ENCODE measurements around the gene NTPCR.
"Not testable (repeated sequence)": the region's sequence is repeated elsewhere in the genome, so short reads cannot be mapped to it uniquely, and the experiment has no call there.

NTPCR gene

GRCh38 chr1:232950197-232951176 lies at the start of gene NTPCR:
Gene NTPCR, plus strand, starts transcription at chr1:232950611. Its CDS starts 100 bp downstream, at chr1:232950711.
- Mint-ChIP-seq H3K4me1 (ENCODE audit: low read depth) (peaks cover 35% of the 10 kb centered on the region), H3K9me3 (no peaks in the 10 kb centered on the region), H3K27me3 (no peaks in the 10 kb centered on the region), H3K4me3 (peak within 1 kb of the TSS; percentile 93), H3K36me3 (ENCODE audit: low read depth) (peaks cover 23% of the 10 kb centered on the region), H3K27ac (peak within 1 kb of the TSS; percentile 95)
- peak; percentile 98 for DNase-seq

DNA sequence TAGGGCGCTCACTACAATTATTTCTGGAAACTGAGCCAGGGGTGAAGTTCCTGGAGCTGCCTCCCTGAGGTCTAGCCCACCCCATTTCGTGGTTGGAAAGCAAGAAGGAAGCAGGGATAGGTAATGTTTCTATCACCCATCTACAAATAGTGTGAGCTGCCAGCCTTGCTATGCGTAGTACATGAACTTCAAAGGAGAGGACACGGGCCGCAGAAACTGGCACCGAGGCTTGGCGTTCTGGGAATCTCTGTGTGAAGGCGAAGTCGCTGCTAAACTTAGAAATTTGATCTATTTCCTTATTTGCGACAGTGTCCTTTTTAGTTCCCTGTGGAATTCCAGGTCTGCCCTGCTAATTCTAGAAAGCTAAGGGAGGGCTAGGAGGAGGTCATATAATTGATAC lies 49.6 kb upstream of the NTPCR start:
- Mint-ChIP-seq H3K4me1 (ENCODE audit: low read depth) (peaks cover 19% of the 10 kb centered on the region), H3K4me3 (no peak overlapping the region), H3K27ac (no peak overlapping the region), H3K36me3 (ENCODE audit: low read depth) (no peaks in the 10 kb centered on the region), H3K27me3 (no peaks in the 10 kb centered on the region), H3K9me3 (no peaks in the 10 kb centered on the region)
- DNase-seq, result no peak

GRCh38 chr1:232901255-232901654 lies 49.2 kb upstream of the NTPCR start:
- H3K27me3 Mint-ChIP-seq, result no peaks in the 10 kb centered on the region
- H3K36me3 Mint-ChIP-seq (ENCODE audit: low read depth), result no peaks in the 10 kb centered on the region
- no peak overlapping the region for H3K27ac Mint-ChIP-seq
- no peaks in the 10 kb centered on the region for H3K9me3 Mint-ChIP-seq
- H3K4me1 Mint-ChIP-seq (ENCODE audit: low read depth), result peaks cover 22% of the 10 kb centered on the region
- H3K4me3 Mint-ChIP-seq, result no peak overlapping the region
- no peak for DNase-seq

- Mint-ChIP-seq H3K36me3 (ENCODE audit: low read depth) (no peaks in the 10 kb centered on the region), H3K4me3 (no peak overlapping the region), H3K27me3 (peaks cover 4% of the 10 kb centered on the region), H3K27ac (no peak overlapping the region), H3K9me3 (no peaks in the 10 kb centered on the region), H3K4me1 (ENCODE audit: low read depth) (peaks cover 25% of the 10 kb centered on the region)
- no peak for DNase-seq
Measured at GRCh38 chr1:232902774-232903350, 47.5 kb upstream of the NTPCR start.

GRCh38 chr1:232904131-232904530 lies 46.3 kb upstream of the NTPCR start:
- no peaks in the 10 kb centered on the region for H3K36me3 Mint-ChIP-seq (ENCODE audit: low read depth)
- no peaks in the 10 kb centered on the region for H3K9me3 Mint-ChIP-seq
- peaks cover 4% of the 10 kb centered on the region for H3K27me3 Mint-ChIP-seq
- DNase-seq, result no peak
- no peak overlapping the region for H3K27ac Mint-ChIP-seq
- peaks cover 25% of the 10 kb centered on the region for H3K4me1 Mint-ChIP-seq (ENCODE audit: low read depth)
- H3K4me3 Mint-ChIP-seq, result no peak overlapping the region

DNA sequence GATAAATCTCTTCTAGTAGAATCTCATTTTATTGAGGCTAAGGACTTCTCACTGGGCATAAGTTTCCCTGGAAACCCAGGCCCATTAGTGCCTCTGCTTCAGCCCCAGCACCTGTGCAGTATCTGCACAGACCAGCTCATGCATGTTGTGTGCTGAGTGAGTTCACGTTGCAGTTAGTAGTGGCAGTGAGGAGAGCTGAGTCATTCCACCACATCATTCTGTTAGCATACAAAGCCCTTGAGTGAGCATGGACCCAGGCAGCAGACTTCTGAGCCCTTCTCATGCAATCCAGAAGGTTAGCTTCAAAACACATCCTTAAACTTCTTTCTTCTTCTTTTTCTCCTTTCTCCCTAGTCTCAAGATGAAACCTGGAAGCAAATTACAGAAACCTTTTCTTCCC lies 45.8 kb upstream of the NTPCR start:
- Mint-ChIP-seq H3K27me3 (peaks cover 4% of the 10 kb centered on the region), H3K36me3 (ENCODE audit: low read depth) (no peaks in the 10 kb centered on the region), H3K4me1 (ENCODE audit: low read depth) (peaks cover 28% of the 10 kb centered on the region), H3K9me3 (no peaks in the 10 kb centered on the region), H3K4me3 (no peak overlapping the region), H3K27ac (no peak overlapping the region)
- no peak for DNase-seq

DNA sequence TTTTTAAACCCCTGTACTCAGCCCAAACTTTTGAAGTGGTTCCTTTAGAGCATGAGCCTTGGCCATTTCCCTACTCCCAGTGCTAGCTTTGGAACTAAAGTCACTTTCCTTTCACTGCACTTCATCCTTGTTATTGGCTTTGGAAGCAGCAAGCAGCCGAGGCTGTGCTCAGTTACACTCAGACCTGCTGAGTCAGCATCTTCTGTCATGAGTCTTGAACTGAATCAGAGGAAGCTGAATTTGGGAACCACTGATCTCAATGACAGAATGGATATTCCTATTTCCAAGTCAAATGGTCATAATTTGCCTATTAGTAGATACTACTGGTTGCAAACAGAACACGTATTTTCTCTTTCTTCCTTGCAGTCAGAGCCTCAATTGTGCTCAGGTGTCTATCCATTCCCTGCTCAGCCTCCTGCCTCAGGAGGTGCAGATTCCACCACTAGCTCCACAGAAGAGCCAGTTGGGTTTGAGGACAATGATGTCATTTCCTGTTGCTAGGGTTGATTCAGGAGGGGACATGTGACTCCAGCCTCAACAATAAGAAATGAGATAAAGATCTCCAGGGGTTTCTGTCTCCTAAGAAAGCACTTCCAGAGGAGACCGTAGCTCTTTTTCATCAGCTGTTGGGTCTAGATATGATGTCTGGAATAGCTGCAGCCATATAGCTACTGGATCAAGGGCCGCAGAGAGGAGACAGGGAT lies 44.9 kb upstream of the NTPCR start:
- Mint-ChIP-seq H3K9me3 (no peaks in the 10 kb centered on the region), H3K4me1 (ENCODE audit: low read depth) (peaks cover 38% of the 10 kb centered on the region)

DNA sequence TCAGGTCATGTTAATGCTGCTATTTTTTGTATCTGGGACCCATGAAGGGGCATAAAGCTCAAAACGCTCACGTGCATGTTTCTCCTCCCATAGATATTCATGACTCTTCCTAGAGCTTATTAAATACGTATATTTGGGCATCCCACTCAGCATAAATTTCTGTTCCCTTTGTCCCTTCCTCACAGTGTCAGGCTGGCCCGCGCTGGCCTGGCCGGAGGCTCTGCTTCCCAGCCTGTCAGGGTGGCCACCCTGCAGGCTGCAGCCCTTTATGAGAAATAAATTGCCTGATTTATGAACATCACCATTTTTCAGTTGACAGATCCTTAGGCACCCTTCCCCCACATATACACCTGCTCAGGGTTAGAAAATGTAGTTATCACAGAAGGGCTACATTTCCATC lies 44.0 kb upstream of the NTPCR start:
- H3K27me3 Mint-ChIP-seq, result peaks cover 4% of the 10 kb centered on the region
- no peak for DNase-seq
- no peaks in the 10 kb centered on the region for H3K36me3 Mint-ChIP-seq (ENCODE audit: low read depth)
- peaks cover 39% of the 10 kb centered on the region for H3K4me1 Mint-ChIP-seq (ENCODE audit: low read depth)
- no peak overlapping the region for H3K4me3 Mint-ChIP-seq
- H3K9me3 Mint-ChIP-seq, result no peaks in the 10 kb centered on the region
- H3K27ac Mint-ChIP-seq, result no peak overlapping the region

More for the DNA sequence above, 44.9 kb upstream of the NTPCR start:
- Mint-ChIP-seq H3K27ac (no peak overlapping the region), H3K27me3 (peaks cover 4% of the 10 kb centered on the region), H3K36me3 (ENCODE audit: low read depth) (no peaks in the 10 kb centered on the region), H3K4me3 (no peak overlapping the region)
- DNase-seq, result no peak

DNA sequence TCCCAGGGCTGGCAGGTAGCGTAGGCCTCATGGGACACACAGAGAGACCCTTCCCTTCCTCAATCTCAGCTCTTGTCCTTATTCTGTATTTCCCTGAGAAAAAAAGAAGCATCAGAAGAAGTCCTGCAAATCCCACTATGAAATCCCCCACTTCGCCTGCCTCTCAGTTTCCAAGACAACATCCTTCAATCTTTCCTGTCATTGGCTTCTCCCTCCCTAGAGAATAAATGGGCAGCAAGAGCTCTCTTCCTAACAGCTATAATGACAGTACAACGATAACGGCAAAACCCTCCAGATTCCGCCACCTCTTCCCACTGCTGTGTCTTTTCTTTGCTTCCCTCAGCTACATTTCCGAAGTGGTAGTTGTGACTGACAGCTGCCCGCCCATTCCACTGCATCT lies 41.6 kb upstream of the NTPCR start:
- peaks cover 39% of the 10 kb centered on the region for H3K4me1 Mint-ChIP-seq (ENCODE audit: low read depth)
- no peak overlapping the region for H3K4me3 Mint-ChIP-seq
- H3K9me3 Mint-ChIP-seq, result no peaks in the 10 kb centered on the region
- H3K27me3 Mint-ChIP-seq, result peaks cover 4% of the 10 kb centered on the region
- no peaks in the 10 kb centered on the region for H3K36me3 Mint-ChIP-seq (ENCODE audit: low read depth)
- no peak overlapping the region for H3K27ac Mint-ChIP-seq
- DNase-seq, result no peak

DNA sequence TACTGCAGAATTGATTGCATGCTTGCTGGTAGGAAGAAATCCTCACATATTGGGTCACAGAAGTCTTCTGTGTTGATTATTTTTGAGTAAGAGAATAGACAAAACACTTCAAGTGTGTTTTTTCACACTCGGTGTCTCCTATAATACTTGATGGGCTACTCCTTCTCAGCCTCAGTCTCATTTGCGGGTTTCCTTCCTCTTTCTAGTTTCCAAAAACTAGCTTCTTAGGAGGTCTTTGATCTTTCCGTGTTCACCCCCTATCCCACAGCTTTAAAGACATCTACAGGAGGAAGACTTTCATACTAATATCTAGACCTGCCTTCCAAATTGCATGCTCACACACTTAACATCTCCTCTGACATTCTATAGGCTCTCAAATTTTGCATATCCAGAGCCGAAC lies 40.7 kb upstream of the NTPCR start:
- no peak overlapping the region for H3K4me3 Mint-ChIP-seq

DNA sequence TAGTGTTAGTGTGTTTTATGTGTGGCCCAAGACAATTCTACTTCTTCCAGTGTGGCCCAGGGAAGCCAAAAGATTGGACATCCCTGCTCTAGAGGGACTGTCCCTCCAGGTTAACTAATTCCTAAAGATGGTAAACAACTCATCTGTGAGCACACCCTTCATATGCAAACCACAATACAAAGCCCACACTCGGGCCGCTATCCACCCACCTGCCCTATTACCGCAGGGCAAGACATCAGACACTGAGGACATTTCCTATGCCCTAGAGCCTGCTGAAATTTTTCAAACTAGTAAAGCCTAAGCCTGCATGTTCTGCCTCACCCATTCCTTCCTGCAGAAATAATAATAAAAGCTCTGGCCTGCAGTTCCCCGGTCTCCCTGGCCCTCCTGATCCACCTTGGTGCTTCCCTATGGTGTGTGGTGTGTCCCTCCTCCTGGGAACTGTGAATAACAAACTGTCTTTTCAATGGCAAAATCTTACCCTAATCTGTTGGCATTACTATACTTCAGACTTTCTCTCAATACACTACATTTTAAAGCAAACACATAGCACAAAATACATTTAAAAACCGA lies 39.3 kb upstream of the NTPCR start:
- H3K4me3 Mint-ChIP-seq, result no peak overlapping the region
- peaks cover 28% of the 10 kb centered on the region for H3K4me1 Mint-ChIP-seq (ENCODE audit: low read depth)
- no peak overlapping the region for H3K27ac Mint-ChIP-seq
- peaks cover 7% of the 10 kb centered on the region for H3K27me3 Mint-ChIP-seq
- no peaks in the 10 kb centered on the region for H3K36me3 Mint-ChIP-seq (ENCODE audit: low read depth)
- no peaks in the 10 kb centered on the region for H3K9me3 Mint-ChIP-seq
- no peak for DNase-seq

More for the DNA sequence above, 40.7 kb upstream of the NTPCR start:
- DNase-seq, result no peak
- peaks cover 4% of the 10 kb centered on the region for H3K27me3 Mint-ChIP-seq
- H3K27ac Mint-ChIP-seq, result no peak overlapping the region
- no peaks in the 10 kb centered on the region for H3K36me3 Mint-ChIP-seq (ENCODE audit: low read depth)
- H3K9me3 Mint-ChIP-seq, result no peaks in the 10 kb centered on the region
- H3K4me1 Mint-ChIP-seq (ENCODE audit: low read depth), result peaks cover 36% of the 10 kb centered on the region

GRCh38 chr1:232912845-232913580 lies 37.4 kb upstream of the NTPCR start:
- Mint-ChIP-seq H3K27ac (no peak overlapping the region), H3K27me3 (peaks cover 4% of the 10 kb centered on the region), H3K4me1 (ENCODE audit: low read depth) (peaks cover 24% of the 10 kb centered on the region), H3K36me3 (ENCODE audit: low read depth) (no peaks in the 10 kb centered on the region), H3K4me3 (no peak overlapping the region), H3K9me3 (no peaks in the 10 kb centered on the region)
- DNase-seq, result no peak

GRCh38 chr1:232914271-232914670 lies 36.1 kb upstream of the NTPCR start:
- peaks cover 24% of the 10 kb centered on the region for H3K4me1 Mint-ChIP-seq (ENCODE audit: low read depth)
- not testable (repeated sequence) for H3K27ac Mint-ChIP-seq; H3K4me3 Mint-ChIP-seq; DNase-seq; H3K36me3 Mint-ChIP-seq (ENCODE audit: low read depth); H3K27me3 Mint-ChIP-seq; H3K9me3 Mint-ChIP-seq

GRCh38 chr1:232915212-232915611 lies 35.2 kb upstream of the NTPCR start:
- no peak for DNase-seq
- H3K27ac Mint-ChIP-seq, result no peak overlapping the region

More at GRCh38 chr1:232915212-232915611, 35.2 kb upstream of the NTPCR start:
- Mint-ChIP-seq H3K9me3 (no peaks in the 10 kb centered on the region), H3K27me3 (peaks cover 4% of the 10 kb centered on the region), H3K4me1 (ENCODE audit: low read depth) (peaks cover 15% of the 10 kb centered on the region), H3K36me3 (ENCODE audit: low read depth) (no peaks in the 10 kb centered on the region), H3K4me3 (no peak overlapping the region)
